HEK293 (cell line): ENCODE measurements around the gene IL11RA.

Experiments used
- CTCF ChIP-seq: fragments of 450-650 bp; formaldehyde crosslinking; IDR thresholded peaks from 2 replicates; pipeline ENCODE4 v1.5.1; 2016; ENCODE audit warnings: missing biosample characterization, missing genetic modification characterization
- KLF1 ChIP-seq: fragments of 450-650 bp; formaldehyde crosslinking; IDR thresholded peaks from 2 replicates; pipeline ENCODE4 v1.5.1; 2016; ENCODE audit warnings: missing biosample characterization, missing genetic modification characterization
- KLF9 ChIP-seq: fragments of 450-650 bp; formaldehyde crosslinking; IDR thresholded peaks from 2 replicates; pipeline ENCODE4 v1.5.1; 2016; ENCODE audit warnings: missing biosample characterization, missing genetic modification characterization, low read depth
- ZBTB17 ChIP-seq: fragments of 450-650 bp; formaldehyde crosslinking; IDR thresholded peaks from 2 replicates; pipeline ENCODE4 v1.5.1; 2016; ENCODE audit warnings: missing biosample characterization, missing genetic modification characterization
- ZBTB7A ChIP-seq: fragments of 450-650 bp; formaldehyde crosslinking; IDR thresholded peaks from 2 replicates; pipeline ENCODE4 v1.5.1; 2016; ENCODE audit warnings: low read depth, missing biosample characterization, missing genetic modification characterization
- ZNF24 ChIP-seq: fragments of 450-650 bp; formaldehyde crosslinking; IDR thresholded peaks from 2 replicates; pipeline ENCODE4 v1.5.1; 2016; ENCODE audit warnings: missing biosample characterization, missing genetic modification characterization
- ZNF311 ChIP-seq: fragments of 450-650 bp; formaldehyde crosslinking; IDR thresholded peaks from 2 replicates; pipeline ENCODE4 v1.5.1; 2017; ENCODE audit warnings: missing biosample characterization, missing genetic modification characterization, borderline replicate concordance
- ZNF501 ChIP-seq: fragments of 450-650 bp; formaldehyde crosslinking; IDR thresholded peaks from 2 replicates; pipeline ENCODE4 v1.5.1; 2016; ENCODE audit warnings: missing biosample characterization, missing genetic modification characterization
- ZNF747 ChIP-seq: fragments of 450-650 bp; formaldehyde crosslinking; IDR thresholded peaks from 2 replicates; pipeline ENCODE4 v1.5.1; 2016; ENCODE audit warnings: missing biosample characterization, missing genetic modification characterization
- ZNF777 ChIP-seq: fragments of 450-650 bp; formaldehyde crosslinking; IDR thresholded peaks from 2 replicates; pipeline ENCODE4 v1.5.1; 2017; ENCODE audit warnings: missing biosample characterization, missing genetic modification characterization, borderline replicate concordance
- ZSCAN30 ChIP-seq: fragments of 450-650 bp; IDR thresholded peaks from 2 replicates; pipeline ENCODE4 v1.5.1; 2018; ENCODE audit warnings: missing biosample characterization, mild to moderate bottlenecking, missing genetic modification characterization, moderate library complexity
- ZXDB ChIP-seq: fragments of 450-650 bp; formaldehyde crosslinking; IDR thresholded peaks from 2 replicates; pipeline ENCODE4 v1.5.1; 2016; ENCODE audit warnings: missing biosample characterization, missing genetic modification characterization
- TF ChIP-seq, protein P1 (sequence below): fragments of 450-650 bp; formaldehyde crosslinking; IDR thresholded peaks from 2 replicates; pipeline ENCODE4 v1.5.1; 2016; ENCODE audit warnings: missing biosample characterization, missing genetic modification characterization

GRCh38 chr9:34633166-34633565 is 18.8 kb upstream of the IL11RA start:
- TF ChIP-seq ZBTB17 (tag by site-specific recombination) (no peak), CTCF (tag by site-specific recombination) (no peak), KLF9 (tag by site-specific recombination) (no peak), ZNF777 (tag by site-specific recombination) (no peak), ZNF311 (tag by site-specific recombination) (no peak), KLF1 (tag by site-specific recombination) (no peak), ZNF747 (tag by site-specific recombination) (no peak), ZNF501 (tag by site-specific recombination) (no peak), ZBTB7A (tag by site-specific recombination) (no peak), ZNF24 (tag by site-specific recombination) (no peak), ZXDB (tag by site-specific recombination) (no peak), ZSCAN30 (tag by site-specific recombination) (no peak)
- TF ChIP-seq, protein P1, sequence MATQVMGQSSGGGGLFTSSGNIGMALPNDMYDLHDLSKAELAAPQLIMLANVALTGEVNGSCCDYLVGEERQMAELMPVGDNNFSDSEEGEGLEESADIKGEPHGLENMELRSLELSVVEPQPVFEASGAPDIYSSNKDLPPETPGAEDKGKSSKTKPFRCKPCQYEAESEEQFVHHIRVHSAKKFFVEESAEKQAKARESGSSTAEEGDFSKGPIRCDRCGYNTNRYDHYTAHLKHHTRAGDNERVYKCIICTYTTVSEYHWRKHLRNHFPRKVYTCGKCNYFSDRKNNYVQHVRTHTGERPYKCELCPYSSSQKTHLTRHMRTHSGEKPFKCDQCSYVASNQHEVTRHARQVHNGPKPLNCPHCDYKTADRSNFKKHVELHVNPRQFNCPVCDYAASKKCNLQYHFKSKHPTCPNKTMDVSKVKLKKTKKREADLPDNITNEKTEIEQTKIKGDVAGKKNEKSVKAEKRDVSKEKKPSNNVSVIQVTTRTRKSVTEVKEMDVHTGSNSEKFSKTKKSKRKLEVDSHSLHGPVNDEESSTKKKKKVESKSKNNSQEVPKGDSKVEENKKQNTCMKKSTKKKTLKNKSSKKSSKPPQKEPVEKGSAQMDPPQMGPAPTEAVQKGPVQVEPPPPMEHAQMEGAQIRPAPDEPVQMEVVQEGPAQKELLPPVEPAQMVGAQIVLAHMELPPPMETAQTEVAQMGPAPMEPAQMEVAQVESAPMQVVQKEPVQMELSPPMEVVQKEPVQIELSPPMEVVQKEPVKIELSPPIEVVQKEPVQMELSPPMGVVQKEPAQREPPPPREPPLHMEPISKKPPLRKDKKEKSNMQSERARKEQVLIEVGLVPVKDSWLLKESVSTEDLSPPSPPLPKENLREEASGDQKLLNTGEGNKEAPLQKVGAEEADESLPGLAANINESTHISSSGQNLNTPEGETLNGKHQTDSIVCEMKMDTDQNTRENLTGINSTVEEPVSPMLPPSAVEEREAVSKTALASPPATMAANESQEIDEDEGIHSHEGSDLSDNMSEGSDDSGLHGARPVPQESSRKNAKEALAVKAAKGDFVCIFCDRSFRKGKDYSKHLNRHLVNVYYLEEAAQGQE (tag by site-specific recombination): no peak
